D721Med (cell line): ENCODE data around the gene TENM4.
"Not testable (repeated sequence)": the region's sequence is repeated elsewhere in the genome, so short reads cannot be mapped to it uniquely, and the experiment has no call there.

ENCODE experiments used
- DNase-seq: peaks from one replicate; pipeline ENCODE4 v3.0.0; 2011; ENCODE audit warnings: low spot score; ENCODE audit not compliant: insufficient read length
- FAIRE-seq: peaks from 2 replicates; lab custom pipeline; 2011; peaks lifted over from hg19 to GRCh38; lab: Jason Lieb, UNC
- TF ChIP-seq, protein P1 (sequence below): IDR thresholded peaks from 2 replicates; pipeline ENCODE4 v1.5.1; 2012; ENCODE audit warnings: mild to moderate bottlenecking, control low read depth; ENCODE audit not compliant: insufficient read depth; ENCODE audit errors: missing control alignments

TENM4 gene

GRCh38 chr11:78620159-78620558, 820.7 kb downstream of the TENM4 start:
- FAIRE-seq (no peak), DNase-seq (no peak)
- TF ChIP-seq, protein P1, sequence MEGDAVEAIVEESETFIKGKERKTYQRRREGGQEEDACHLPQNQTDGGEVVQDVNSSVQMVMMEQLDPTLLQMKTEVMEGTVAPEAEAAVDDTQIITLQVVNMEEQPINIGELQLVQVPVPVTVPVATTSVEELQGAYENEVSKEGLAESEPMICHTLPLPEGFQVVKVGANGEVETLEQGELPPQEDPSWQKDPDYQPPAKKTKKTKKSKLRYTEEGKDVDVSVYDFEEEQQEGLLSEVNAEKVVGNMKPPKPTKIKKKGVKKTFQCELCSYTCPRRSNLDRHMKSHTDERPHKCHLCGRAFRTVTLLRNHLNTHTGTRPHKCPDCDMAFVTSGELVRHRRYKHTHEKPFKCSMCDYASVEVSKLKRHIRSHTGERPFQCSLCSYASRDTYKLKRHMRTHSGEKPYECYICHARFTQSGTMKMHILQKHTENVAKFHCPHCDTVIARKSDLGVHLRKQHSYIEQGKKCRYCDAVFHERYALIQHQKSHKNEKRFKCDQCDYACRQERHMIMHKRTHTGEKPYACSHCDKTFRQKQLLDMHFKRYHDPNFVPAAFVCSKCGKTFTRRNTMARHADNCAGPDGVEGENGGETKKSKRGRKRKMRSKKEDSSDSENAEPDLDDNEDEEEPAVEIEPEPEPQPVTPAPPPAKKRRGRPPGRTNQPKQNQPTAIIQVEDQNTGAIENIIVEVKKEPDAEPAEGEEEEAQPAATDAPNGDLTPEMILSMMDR, result no peak

- TF ChIP-seq, protein P1, result no peak
- FAIRE-seq (no peak), DNase-seq (no peak)
Observed at GRCh38 chr11:78615724-78616123, 825.1 kb downstream of the TENM4 start.

DNA sequence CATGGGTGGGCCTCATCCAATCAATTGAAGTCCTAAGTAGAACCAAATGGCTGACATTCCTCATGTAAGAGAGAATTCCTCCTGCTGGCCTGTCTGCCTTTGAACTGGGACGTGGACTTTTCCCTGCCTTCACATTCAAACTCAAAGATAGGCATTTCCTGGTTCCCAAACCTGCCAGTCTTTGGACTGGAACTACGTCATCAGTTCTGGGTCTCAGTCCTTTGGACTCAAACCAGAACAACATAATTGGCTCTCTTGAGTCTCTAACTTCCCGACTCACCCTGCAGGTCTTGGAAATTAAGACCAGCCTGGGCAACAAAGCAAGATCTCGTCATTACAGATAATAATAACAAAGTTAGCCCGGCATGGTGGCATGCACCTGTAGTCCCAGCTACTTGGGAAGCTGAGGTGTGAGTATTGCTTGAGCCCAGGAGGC, 827.4 kb downstream of the TENM4 start:
- DNase-seq, result no peak
- TF ChIP-seq, protein P1, result no peak
- no peak for FAIRE-seq

GRCh38 chr11:78612721-78613377, 828.0 kb downstream of the TENM4 start:
- DNase-seq, result no peak
- no peak for FAIRE-seq

GRCh38 chr11:78609321-78609720, 831.5 kb downstream of the TENM4 start:
- DNase-seq, FAIRE-seq: not testable (repeated sequence)

More at GRCh38 chr11:78612721-78613377, 828.0 kb downstream of the TENM4 start:
- TF ChIP-seq, protein P1, result no peak

GRCh38 chr11:78607696-78608095, 833.1 kb downstream of the TENM4 start:
- FAIRE-seq (no peak), DNase-seq (no peak)
- TF ChIP-seq, protein P1, result no peak

- TF ChIP-seq, protein P1, result no peak
- no peak for DNase-seq
- FAIRE-seq, result no peak
Observed at GRCh38 chr11:78606667-78607066, 834.2 kb downstream of the TENM4 start.
